Measurements from ENCODE around the gene USP40. TPM values are rescaled to one million over a fixed set of nuclear protein-coding genes. Genes with fewer than 3 reads are reported as not detected.

The USP40 gene
- total and polyA plus RNA-seq, 2 experiments from 2014 or later, result 20.4 to 25.9 TPM

DNA sequence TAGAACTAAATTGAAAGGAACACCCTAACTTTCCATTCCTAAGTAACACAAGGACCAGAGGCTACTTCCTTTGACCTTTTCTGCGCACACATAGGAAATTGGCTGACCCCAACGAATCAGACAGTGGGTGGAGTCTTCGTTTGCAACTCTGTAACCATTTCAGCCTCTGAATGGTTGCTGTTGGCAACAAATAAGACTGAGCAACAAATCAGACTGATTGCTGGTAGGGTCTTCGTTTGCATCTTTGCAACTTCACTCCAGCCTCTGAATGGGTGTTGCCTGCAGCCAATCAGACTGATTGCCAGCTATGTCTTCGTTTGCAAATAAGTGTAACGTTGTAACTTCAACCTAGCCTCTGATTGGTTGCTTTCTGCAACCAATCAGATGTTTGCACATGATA lies 34.6 kb downstream of the USP40 start:
- H4K20me1 ChIP-seq (ENCODE audit: insufficient read depth, poor library complexity, severe bottlenecking), result no peaks in the 10 kb centered on the region
- no peaks in the 10 kb centered on the region for H3K79me2 ChIP-seq
- H3K36me3 ChIP-seq (replicated peaks; ENCODE audit: insufficient read depth, low read depth), result peaks cover 2% of the 10 kb centered on the region
- no peaks in the 10 kb centered on the region for H3K4me1 ChIP-seq (ENCODE audit: insufficient read depth)
- WGBS (ENCODE audit: low lambda C conversion rate, missing lambda C conversion rate), result 87% methylated on average over 6 of the region's 6 CpGs
- H3K27ac ChIP-seq, result no peak overlapping the region
- no peak overlapping the region for H2AFZ ChIP-seq
- TF ChIP-seq, protein P1, sequence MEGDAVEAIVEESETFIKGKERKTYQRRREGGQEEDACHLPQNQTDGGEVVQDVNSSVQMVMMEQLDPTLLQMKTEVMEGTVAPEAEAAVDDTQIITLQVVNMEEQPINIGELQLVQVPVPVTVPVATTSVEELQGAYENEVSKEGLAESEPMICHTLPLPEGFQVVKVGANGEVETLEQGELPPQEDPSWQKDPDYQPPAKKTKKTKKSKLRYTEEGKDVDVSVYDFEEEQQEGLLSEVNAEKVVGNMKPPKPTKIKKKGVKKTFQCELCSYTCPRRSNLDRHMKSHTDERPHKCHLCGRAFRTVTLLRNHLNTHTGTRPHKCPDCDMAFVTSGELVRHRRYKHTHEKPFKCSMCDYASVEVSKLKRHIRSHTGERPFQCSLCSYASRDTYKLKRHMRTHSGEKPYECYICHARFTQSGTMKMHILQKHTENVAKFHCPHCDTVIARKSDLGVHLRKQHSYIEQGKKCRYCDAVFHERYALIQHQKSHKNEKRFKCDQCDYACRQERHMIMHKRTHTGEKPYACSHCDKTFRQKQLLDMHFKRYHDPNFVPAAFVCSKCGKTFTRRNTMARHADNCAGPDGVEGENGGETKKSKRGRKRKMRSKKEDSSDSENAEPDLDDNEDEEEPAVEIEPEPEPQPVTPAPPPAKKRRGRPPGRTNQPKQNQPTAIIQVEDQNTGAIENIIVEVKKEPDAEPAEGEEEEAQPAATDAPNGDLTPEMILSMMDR (IDR thresholded peaks at IDR 0.05; ENCODE audit: poor library complexity), result no peak
- TF ChIP-seq EZH2 (IDR thresholded peaks at IDR 0.05; ENCODE audit: borderline replicate concordance) (no peak), EZH2phosphoT487 (IDR thresholded peaks at IDR 0.05; ENCODE audit: low read depth, severe bottlenecking, unreplicated experiment) (no peak)
- H3K27me3 ChIP-seq, result no peaks in the 10 kb centered on the region
- no peaks in the 10 kb centered on the region for H3K9me2 ChIP-seq (replicated peaks; ENCODE audit: insufficient read depth)
- H3K4me3 ChIP-seq, result no peak overlapping the region
- no peak for DNase-seq (ENCODE audit: low spot score)
- no peaks in the 10 kb centered on the region for H3K9me3 ChIP-seq (ENCODE audit: low read depth)
- H3K4me2 ChIP-seq, result no peak overlapping the region

DNA sequence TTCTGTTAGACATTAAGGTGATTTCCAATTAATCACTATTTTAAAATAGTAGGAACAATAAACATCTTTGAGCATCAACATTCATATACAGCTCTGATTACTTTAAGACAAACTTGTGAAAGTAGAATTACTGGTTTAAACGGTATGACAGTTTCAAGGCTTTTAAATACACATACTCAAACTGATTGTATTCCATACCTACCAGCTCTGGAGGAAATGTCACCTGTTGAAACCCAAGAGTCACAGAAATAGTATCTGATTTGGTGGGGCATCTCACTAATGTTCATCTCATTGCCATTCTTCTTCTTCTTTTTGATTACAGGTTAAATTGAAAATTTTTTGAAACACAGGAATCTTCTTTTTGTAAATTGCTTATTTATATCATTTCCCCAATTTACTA lies 36.2 kb downstream of the USP40 start:
- Histone ChIP-seq H3K9me2 (replicated peaks; ENCODE audit: insufficient read depth) (no peaks in the 10 kb centered on the region), H3K36me3 (replicated peaks; ENCODE audit: insufficient read depth, low read depth) (peaks cover 2% of the 10 kb centered on the region), H2AFZ (no peak overlapping the region), H3K4me3 (no peak overlapping the region), H3K4me1 (ENCODE audit: insufficient read depth) (no peaks in the 10 kb centered on the region), H3K27me3 (no peaks in the 10 kb centered on the region), H3K4me2 (no peak overlapping the region), H3K79me2 (no peaks in the 10 kb centered on the region), H3K27ac (no peak overlapping the region), H4K20me1 (ENCODE audit: insufficient read depth, poor library complexity, severe bottlenecking) (no peaks in the 10 kb centered on the region), H3K9me3 (ENCODE audit: low read depth) (no peaks in the 10 kb centered on the region)
- no peak for DNase-seq (ENCODE audit: low spot score)
- TF ChIP-seq, protein P1 (IDR thresholded peaks at IDR 0.05; ENCODE audit: poor library complexity), result no peak
- TF ChIP-seq EZH2 (IDR thresholded peaks at IDR 0.05; ENCODE audit: borderline replicate concordance) (no peak), EZH2phosphoT487 (IDR thresholded peaks at IDR 0.05; ENCODE audit: low read depth, severe bottlenecking, unreplicated experiment) (no peak)
- 77% methylated on average over 1 of the region's 1 CpG for WGBS (ENCODE audit: low lambda C conversion rate, missing lambda C conversion rate)

DNA sequence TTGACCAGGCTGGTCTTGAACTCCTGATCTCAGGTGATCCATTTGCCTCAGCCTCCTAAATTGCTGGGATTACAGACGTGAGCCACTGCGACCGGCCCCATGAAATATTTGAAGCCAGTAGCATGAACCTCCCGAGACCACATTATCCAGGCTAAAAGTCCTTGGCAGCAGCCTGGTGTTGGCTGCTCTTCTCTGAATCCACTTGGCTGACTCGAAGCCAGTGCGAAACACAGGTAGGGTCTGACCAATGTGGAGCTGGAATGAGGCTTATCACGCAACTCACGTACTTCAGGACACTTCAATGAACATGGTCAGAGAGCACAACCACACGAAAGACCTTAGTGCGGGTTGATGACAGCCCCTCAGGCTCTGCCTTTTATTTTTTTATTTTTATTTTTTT lies 38.4 kb downstream of the USP40 start:
- no peak overlapping the region for H3K27ac ChIP-seq
- WGBS (ENCODE audit: low lambda C conversion rate, missing lambda C conversion rate), result 97% methylated on average over 10 of the region's 10 CpGs

More for the DNA sequence above, 38.4 kb downstream of the USP40 start:
- H3K27me3 ChIP-seq, result no peaks in the 10 kb centered on the region
- no peak overlapping the region for H2AFZ ChIP-seq
- H3K36me3 ChIP-seq (replicated peaks; ENCODE audit: insufficient read depth, low read depth), result peaks cover 2% of the 10 kb centered on the region
- no peaks in the 10 kb centered on the region for H3K9me2 ChIP-seq (replicated peaks; ENCODE audit: insufficient read depth)
- H4K20me1 ChIP-seq (ENCODE audit: insufficient read depth, poor library complexity, severe bottlenecking), result no peaks in the 10 kb centered on the region
- TF ChIP-seq, protein P1 (IDR thresholded peaks at IDR 0.05; ENCODE audit: poor library complexity), result no peak
- TF ChIP-seq EZH2phosphoT487 (IDR thresholded peaks at IDR 0.05; ENCODE audit: low read depth, severe bottlenecking, unreplicated experiment) (no peak), EZH2 (IDR thresholded peaks at IDR 0.05; ENCODE audit: borderline replicate concordance) (no peak)
- no peaks in the 10 kb centered on the region for H3K79me2 ChIP-seq
- no peak for DNase-seq (ENCODE audit: low spot score)
- H3K4me3 ChIP-seq, result no peak overlapping the region
- H3K9me3 ChIP-seq (ENCODE audit: low read depth), result no peaks in the 10 kb centered on the region
- H3K4me2 ChIP-seq, result no peak overlapping the region
- H3K4me1 ChIP-seq (ENCODE audit: insufficient read depth), result no peaks in the 10 kb centered on the region
